Measurements from ENCODE around the gene PDS5B.
"Not testable (repeated sequence)": the region's sequence is repeated elsewhere in the genome, so short reads cannot be mapped to it uniquely, and the experiment has no call there.

Gene PDS5B

DNA sequence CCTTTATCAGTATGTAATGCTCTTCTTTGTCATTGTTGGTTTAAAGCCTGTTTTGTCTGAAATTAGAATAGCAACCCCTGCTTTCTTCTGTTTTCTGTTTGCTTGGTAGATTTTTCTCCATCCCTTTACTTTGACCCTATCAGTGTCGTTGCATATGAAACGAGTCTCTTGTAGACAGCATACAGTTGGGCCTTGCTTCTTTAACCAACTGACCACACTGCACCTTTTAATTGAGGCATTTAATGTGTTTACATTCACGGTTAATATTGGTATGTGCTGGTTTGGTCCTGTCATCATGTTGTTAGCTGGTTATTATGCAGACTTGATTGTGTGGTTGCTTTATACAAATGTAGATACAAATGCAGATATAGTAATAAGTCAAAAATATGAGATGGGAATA is 71.1 kb downstream of the PDS5B start:
- DNase-seq: no peak

DNA sequence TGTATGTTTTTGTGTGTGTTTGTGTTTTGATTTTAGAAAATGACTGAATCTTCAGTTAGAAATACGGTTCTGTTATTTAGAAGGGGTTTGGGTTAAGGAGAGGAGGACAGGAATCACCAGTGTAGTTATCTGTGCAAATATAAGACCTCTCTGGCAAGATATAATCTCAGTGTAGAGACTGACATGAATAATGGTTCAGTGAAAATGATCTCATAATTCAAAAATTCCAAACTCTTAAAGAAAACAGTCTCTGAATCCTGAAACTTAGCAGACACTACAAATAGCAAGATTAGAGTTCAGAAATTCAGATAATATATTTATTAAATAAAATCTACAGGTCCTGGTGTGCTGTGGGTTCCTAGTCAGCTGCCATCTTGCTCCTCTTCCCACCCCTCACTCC is 73.5 kb downstream of the PDS5B start:
- no peak for DNase-seq

DNA sequence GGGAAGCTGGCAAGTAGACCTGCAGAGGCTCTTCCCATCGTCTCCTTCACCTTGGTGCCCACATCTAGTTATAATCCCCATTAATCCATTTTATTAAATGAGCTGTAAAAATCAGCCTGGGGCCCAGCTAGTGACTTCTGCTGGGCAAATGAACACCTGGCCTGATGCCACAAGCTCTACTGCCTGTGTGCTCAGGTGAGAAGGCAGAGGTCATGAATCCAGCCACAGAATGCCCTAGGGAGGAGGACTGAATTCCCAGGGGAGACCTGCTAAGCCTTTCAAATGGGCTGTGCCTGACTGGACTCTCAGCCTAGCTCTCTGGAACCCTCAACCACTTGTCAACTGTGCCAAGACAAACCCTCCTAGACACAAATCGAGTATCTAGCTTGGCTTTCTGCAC is 74.0 kb downstream of the PDS5B start:
- peak; percentile 11 for DNase-seq

DNA sequence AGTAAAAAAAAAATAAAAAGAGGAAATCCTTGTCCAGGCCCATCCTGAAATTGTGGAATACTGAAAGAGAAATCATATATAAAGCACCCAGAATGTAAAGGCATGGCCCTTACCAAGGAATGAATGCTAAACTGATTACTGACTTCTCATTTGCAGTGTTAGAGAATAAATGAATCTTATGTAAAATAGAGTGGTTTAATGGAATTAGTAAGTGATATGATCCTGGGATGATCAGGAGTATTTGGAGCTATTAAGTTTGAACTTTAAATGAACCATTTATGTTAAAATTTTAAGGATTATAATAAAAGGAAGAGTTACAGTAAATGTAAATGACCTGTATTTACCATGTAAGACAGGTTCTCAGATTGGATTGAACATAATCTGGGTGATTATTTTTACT is 75.4 kb downstream of the PDS5B start:
- DNase-seq: no peak

DNA sequence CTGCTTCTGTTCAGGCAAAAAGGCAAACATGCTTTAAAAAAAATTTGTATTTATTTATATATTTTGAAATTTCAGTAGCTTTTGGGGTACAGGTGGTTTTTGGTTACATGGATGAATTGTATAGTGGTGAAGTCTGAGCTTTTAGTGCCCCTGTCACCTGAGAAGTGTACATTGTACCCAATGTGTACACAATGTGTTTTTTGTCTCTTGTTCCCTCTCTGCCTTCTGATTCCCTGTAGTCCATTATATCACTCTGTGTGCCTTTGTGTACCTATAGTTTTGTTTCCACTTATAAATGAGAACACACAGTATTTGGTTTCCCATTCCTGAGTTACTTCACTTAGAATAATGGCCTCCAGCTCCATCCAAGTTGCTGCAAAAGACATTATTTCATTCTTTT is 77.4 kb downstream of the PDS5B start:
- DNase-seq: peak; percentile 32

DNA sequence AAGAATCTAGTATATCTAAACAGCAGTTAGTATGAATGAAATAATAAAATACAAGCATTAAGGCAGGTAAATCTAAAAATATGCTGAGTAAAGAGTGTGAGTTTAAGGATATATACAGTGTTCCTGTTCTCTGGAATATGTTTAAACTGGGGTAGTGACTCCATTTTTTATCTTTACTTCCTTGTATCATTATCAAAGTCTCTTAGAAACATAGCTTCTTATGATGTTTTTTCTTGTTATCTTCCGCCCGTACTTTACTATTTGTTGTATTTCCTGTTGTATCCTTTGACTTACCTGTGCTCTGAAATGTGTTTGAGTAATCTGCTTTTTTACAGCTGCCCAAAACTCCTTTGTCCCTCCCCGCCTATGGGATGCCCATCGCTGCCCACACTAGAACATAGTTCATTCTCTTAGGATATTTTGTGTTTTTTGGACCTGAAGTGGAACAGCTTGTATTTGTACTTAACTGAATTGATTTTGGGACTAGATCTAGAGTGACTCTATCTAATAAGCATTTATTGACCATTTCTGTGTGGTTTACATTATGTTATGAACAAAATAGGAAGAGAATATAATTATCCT is 80.8 kb downstream of the PDS5B start:
- no peak for DNase-seq

DNA sequence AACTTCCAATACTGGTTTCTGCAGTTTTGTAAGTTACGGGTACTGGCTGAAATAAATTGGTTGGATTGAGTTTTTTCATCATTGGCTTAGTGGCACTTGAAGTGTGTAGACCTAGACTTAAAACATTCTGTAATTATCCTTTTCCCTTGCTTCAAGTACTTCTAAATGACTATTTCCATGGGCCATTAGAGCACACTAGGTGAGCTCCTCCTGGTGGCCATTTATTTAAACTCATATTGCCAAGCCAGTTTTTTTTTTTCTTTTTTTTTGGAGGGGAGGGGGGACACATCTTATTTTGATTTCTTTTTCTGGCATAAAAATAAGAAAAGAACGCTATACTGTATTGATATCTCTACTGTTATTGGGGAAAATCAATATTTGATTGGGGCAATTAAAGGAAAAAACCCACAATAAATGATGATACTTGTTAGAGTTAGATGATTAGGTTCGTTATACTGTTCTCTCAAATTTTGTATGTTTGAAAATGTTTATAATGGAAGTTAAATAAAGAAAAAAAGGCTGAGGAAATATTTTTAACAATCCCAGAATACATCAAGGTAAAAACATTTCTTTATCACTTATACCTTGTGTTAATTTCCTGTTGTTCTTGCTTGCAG is 82.9 kb downstream of the PDS5B start:
- DNase-seq: peak; percentile 78

DNA sequence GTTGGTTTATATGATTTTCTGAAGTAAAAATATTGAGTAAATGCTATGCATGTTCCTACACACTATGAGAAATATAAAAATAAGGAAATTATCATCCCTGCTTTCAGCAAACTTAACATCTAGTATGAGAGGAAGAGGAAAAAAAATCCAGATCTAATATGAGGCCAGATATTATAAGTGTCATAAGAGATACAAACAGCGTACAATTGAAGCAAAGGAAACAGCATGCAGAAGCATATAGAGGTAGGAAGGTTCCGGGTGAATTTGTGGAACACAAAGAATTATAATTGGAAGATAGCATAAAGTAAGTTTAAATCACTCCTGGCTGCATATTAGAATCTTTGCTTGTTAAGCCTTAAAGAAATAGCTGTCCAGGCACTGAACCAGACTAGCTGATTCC is 88.3 kb downstream of the PDS5B start:
- DNase-seq: no peak

DNA sequence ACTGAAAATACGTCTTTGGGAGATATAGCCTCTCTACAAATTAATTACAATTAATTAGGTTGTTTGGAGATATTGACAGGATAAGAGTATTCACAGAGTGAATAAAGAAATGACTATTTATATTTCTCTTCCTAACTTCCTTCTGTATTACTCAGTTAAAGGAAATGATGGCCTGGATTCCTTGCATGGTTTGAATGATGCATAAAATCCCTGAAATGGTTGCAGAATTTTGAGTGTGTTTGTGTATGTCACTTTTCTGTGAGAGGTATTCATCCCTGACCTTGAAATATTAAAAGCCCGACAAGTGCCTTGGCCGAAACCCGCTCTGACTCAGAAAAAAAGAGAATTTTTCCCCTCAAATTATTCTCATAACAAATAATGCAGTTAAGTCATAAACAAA is 90.0 kb downstream of the PDS5B start:
- no peak for DNase-seq

DNA sequence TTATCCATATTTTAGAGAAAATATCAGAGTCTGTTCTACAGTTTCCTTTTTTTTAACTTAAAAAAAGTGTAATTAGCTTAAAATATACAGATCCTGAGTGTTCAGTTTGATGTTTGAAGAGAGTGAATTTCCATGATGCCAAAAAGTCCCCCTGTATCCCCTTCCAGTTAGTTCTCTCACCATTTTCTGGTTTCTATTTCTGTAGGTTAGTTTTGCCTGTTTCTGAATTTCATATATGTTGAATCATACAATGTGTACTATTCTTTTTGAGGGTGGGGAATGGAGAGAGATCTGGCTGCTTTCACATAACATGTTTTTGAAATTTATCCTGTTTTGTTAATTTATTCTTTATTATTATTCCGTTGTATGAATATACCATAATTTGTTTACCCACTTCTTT is 95.9 kb downstream of the PDS5B start:
- no peak for DNase-seq

DNA sequence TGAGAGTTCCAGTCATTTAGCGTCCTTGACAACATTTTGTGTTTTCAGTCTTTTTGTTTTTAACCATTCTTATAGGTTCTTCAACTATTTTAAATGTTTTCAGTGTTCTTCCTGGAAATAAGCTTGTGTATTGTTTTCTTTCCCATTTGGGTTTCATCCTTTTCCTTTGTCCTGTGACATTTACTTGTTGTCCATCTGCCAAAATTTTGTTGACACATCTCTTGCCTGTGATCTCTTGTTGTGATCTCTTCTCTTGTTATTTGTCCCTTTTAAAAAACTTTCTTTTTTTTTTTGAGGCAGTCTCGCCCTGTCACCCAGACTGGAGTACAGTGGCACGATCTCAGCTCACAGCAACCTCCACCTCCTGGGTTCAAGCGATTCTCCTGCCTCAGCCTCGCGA is 96.5 kb downstream of the PDS5B start:
- no peak for DNase-seq

DNA sequence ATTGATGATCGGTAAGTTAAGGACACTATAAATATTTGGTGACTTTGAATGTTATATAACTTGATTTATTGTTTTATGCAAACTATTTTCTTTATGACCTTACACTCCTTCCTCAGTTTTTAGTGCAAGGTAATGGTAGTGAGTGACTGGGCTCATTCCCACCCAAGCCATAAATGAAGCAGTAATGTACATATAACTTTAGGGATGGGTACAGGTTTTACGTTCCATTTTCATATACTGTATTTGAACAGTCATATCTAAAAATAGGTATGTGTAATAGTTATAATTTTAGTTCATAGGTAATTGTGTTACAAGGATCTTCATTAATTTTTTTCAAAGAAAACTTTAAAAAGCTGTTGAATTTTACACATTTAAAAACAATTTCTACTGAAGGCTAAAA is 101.0 kb downstream of the PDS5B start:
- DNase-seq: no peak

DNA sequence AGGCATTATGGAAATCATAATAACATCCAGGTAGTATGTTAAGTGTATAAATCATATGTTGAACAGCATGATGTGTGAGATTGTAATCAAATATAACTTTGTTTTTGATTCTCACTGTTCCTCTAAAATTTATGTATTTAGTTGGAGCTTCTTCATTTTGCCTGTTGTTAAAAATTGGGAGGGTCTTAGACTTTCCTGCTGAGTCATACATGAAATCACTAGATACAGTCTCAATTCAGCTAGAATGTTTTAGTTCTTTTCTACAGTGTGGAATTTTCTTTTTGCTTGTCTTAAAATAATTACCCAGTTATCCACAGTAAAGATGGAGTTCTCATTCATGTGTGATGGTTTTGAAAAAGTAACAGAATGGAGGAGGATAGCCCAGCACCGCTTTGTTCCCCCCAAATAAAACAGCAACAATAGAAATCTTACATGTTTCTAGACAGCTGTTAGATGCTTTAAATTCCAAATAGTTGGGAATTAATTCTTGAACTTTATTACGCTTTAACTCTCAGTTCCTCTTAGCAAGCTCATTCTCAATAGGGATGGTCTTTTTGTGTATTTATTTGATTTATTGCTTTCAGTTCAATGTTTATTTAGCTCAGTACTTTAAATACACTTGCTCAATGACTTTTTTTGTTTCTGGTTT is 109.5 kb downstream of the PDS5B start:
- no peak for DNase-seq

DNA sequence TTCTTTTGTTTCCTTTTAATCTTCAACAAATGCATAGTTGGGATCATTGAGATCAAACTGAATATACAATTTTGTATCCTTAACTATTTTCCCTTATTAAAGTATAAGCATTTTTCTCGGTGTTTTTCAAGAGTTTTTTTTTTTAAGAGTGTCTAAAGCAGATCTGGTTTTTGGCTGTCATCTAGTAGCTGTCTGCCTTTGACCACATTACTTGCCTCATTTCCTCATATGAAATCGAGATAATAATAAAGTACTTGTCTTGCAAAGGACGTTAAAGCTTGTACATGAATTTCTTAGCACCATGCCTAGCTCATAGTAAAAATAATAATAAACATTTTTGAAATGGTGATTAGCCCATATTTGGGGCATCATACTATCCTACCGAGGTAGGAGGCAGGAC is 121.2 kb downstream of the PDS5B start:
- DNase-seq: no peak

DNA sequence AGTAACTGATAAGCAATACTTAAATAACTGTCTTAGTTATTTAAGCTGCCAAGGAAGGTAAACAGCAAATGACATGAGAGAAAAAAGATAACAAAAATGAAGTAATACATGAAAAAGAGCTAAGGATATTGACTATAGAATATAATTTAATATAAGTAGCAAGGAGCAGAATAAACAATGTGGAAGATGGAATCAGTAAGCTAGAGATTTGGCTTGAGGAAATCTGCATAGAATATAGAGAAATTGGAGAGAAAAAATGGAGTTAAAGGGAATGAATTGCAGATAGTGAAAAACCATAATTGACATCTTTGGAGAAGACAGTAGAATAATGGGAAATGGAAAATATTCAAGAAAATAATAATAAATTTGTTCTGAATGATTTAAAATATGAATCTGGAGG is 127.1 kb downstream of the PDS5B start:
- no peak for DNase-seq

DNA sequence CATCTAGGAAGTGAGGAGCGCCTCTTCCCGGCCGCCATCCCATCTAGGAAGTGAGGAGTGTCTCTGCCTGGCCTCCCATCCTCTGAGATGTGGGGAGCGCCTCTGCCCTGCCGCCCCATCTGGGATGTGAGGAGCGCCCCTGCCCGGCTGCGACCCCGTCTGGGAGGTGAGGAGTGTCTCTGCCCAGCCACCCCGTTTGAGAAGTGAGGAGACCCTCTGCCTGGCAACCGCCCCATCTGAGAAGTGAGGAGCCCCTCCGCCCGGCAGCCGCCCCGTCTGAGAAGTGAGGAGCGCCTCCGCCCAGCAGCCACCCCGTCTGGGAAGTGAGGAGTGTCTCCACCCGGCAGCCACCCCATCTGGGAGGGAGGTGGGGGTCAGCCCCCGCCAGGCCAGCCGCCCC is 129.9 kb downstream of the PDS5B start:
- not testable (repeated sequence) for DNase-seq

DNA sequence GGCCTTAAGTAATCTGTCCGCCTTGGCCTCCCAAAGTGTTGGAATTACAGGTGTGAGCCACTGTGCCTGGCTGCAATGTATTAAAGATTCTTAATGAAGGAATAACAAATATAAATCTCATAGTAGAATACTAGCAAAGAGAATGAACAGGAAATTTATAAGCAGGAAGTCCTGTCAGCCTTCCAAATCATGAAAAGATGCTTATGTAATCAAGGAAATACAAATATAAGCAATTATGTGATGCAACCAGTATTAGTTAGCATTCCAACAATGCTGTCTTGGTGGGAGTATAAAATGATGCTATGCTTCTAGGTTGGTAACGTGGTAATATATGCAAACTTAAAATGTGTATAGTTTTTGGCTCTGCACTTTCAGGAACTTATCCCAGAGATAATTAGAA is 133.8 kb downstream of the PDS5B start:
- DNase-seq: no peak

DNA sequence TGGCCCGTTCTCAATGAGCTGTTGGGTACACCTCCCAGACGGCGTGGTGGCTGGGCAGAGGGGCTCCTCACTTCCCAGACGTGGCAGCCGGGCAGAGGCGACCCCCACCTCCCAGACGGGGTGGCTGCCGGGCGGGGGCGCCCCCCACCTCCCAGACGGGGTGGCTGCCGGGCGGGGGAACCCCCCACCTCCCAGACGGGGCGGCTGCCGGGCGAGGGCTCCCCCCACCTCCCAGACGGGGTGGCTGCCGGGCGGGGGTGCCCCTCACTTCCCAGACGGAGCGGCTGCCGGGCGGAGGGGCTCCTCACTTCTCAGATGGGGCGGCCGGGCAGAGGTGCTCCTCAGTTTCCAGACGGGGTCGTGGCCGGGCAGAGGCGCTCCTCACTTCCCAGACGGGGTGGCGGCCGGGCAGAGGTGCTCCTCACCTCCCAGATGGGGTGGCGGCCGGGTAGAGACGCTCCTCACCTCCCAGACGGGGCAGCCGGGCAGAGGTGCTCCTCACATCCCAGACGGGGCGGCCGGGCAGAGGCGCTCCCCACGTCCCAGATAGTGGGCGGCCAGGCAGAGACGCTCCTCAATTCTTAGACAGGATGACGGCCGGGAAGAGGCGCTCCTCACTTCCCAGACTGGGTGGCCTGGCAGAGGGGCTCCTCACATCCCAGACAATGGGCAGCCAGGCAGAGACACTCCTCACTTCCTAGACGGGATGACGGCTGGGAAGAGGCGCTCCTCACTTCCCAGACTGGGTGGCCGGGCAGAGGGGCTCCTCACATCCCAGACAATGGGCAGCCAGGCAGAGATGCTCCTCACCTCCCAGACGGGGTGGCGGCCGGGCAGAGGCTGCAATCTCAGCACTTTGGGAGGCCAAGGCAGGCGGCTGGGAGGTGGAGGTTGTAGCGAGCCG is 135.1 kb downstream of the PDS5B start:
- not testable (repeated sequence) for DNase-seq

DNA sequence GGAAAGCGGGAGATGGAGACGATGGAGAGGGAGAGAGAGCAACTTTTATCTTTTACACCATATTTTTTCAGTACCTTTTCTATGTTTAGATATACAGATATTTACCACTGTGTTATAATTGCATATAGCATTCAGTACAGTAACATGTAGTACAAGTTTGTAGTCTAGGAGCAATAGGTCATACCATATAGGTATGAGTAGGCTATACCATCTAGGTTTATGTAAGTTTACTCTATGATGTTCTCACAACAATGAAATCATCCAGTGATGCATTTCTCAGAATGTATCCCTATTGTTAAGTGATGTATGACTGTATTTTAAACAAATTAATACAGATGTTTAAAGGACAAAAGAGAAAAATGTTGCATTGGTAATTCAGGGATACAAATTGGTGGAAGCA is 136.1 kb downstream of the PDS5B start:
- DNase-seq: no peak

DNA sequence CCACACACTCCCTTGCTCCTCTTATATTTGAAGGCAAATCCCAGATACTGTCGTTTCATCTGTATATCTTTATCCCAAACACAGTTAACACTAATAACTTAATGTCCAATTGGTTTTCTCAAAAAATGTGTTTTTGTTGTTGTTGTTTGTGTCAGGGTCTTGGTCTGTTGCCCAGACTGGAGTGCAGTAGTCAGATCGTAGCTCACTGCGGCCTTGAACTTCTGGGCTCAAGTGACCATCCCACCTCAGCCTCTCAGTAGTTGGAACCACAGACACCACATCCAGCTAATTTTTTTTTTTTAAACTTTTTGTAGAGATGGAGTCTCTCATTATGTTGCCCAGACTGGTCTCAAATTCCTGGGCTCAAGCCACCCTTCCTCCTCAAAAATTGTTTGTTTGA is 137.7 kb downstream of the PDS5B start:
- DNase-seq: no peak

DNA sequence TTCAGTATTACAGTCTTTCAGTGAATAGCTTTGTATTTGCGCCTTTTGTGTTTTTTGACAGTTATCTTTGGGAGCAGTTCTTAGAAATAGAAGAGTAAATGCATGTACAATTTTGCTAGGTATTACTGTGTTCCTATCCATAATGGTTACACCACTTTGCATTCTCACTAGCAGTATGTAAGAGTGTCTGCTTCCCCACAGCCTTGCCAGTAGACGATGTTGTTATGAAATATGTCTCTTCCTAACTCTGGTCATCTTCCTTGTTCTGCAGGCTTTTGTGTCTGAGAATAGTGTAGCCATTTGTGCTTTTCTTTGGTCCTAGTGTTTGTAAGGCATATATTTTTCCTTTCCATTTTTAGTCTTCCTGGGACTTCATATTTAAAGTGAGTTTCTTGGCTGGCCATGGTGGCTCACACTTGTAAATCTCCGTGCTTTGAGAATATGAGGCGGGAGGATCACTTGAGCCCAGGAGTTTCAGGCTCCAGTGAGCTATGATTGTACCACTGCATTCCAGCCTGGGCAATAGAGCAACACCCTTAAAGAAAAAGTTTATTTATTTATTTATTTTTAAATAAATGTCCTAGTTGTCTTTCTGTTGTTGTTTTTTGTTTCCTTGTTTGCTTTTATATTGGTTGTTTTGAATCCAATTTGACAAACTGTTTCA is 140.3 kb downstream of the PDS5B start:
- DNase-seq: no peak

DNA sequence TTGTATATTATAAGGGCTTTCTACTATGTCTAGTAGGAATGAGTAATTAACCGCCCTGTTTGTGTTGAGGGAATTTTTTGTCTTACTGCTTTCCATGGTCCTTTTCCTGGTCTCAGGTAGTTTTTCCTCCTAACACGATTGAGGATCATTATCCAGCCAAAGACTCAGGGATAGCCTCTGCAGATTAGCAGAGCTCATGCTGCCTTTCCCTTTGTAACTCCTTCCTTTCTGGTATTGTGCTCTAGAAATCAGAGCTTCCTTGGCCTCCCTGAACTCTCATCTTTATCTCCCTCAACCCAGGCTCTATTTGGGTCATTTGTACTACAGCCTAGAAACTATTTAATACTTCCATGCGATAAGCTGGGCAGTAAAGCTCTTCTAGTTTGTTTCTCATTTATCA is 142.1 kb downstream of the PDS5B start:
- no peak for DNase-seq

DNA sequence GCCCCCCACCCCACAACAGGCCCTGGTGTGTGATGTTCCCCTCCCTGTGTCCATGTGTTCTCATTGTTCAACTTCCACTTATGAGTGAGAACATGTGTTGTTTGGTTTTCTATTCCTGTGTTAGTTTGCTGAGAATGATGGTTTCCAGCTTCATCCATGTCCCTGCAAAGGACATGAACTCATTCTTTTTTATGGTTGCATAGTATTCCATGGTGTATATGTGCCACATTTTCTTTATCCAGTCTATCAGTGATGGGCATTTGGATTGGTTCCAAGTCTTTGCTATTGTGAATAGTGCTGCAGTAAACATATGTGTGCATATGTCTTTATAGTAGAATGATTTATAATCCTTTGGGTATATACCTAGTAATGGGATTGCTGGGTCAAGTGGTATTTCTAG is 142.8 kb downstream of the PDS5B start:
- DNase-seq: not testable (repeated sequence)
